Activated T-cell treated with anti-CD3 and anti-CD28 coated beads for 1 hour (primary cell): Measurements from ENCODE around the gene PEX11G.
"Not testable (repeated sequence)": the region's sequence is repeated elsewhere in the genome, so short reads cannot be mapped to it uniquely, and the experiment has no call there.

Source experiments
- DNase-seq: peaks from one replicate; pipeline ENCODE4 v3.0.0-alpha.2; 2020; ENCODE audit warnings: low read depth

PEX11G gene

DNA sequence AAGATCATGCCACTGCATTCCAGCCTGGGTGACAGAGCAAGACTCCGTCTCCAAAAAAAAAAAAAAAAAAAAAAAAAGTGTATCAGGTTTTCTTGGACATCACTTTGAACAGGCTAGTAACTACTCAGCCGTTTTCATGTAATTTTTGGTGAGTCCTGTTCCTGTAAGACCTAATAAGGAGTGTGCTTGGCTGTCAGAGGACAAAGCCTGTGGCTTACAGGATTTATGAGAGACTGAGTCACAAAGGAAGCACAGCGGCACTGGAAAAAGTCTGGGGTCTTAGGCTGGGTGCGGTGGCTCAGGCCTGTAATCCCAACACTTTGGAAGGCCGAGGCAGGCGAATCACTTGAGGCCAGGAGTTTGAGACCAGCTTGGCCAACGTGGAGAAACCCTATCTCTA lies 55.4 kb downstream of the PEX11G start:
- not testable (repeated sequence) for DNase-seq

DNA sequence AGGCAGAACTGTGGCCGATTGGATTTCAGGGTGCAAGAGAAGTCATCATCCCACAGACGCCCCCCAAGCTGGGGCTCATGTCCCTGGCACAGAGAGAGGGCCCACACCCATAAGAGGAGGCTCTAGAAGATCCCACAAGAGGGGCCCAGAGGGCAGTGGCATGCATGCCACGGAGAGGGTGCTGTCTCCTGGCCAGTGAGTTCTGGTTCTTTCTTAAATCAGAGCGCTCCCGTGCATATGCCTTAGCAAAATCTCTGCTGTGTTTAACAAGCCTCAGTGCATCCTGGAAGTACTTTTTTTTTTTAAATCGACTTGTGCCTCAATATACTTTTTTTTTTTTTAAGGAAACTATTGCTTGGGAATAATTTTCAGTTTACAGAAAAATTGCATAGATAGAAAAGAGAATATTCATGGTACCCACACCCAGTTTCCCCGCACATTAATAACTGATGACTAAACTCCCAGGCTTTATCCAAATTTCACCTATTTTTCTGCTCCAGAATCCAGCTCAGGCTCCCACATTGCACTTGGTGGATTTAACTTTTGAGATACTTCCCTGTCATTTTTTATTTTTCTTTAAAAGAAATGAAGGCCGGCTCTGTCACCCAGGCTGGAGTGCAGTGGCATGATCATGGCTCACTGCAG lies 59.1 kb downstream of the PEX11G start:
- DNase-seq, result no peak

DNA sequence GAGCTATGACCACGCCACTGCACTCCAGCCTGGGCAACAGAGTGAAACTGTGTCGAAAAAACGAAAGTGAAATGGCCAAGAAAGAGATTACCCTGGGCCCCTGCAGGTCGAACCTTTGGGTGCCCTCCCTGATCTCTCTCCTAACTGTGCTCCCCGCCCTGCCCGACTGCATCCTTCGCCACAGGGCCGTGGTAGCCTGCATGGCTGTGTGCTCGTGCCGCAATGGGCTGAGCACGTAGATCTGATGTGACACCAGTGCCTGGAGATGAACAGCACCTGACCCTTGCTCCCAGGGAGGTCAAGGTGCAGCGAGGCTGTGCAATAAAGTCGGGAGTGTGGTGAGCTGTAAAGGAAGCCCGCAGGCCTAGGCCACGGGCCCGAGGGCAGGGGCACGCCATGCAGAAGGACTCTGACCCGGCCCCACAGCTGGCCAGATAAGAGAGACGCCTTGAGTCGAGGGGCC lies 60.2 kb downstream of the PEX11G start:
- DNase-seq, result no peak

DNA sequence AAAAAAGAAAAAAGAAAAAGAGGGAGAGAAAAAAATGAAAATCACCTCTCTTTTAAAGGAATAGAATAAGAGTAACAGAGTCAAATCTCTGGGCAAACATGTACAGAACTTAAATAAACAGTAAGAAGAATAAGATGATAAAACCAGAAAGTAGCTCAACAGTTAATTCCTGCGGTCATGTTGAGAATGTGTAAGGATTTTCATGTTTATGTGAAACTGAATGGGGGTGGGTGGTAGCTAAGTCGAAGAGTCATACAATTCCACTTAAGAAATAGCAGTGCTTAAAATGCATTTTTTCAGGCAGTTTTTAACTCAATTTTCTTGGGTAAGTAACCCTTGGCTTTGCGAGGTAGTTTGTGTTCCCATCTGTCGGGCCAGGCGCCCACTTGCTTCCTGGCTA lies 60.9 kb downstream of the PEX11G start:
- DNase-seq, result no peak

DNA sequence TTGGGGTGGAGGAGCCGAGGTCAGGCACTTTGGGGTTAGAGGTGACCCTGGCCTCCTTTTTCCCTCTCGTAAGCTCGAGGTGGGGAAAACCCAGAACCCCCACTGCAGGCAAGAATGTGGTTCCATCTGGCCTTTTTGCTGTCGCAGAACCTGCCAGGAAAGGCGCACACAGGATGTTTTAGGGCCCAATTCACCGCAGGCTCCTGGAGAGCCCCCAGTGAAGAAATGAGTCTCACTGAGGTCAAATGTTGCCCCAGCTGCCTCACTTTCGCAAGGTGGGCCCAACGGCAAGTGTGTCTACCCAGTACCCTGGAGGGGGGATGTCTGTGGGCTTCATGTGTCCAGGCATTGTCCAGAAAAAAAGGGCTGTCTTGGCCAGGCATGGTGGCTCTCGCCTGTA lies 61.8 kb downstream of the PEX11G start:
- DNase-seq, result no peak
